Stimulated activated CD4-positive, alpha-beta T cell treated with anti-CD3 and anti-CD28 coated beads, Interleukin-4, amount 100 ng/mL, for 24 hours (primary cell): ENCODE results near the gene GALNT16.

ENCODE experiments used
- DNase-seq: peaks from one replicate; pipeline ENCODE4 v3.0.0-alpha.2; 2020

GALNT16 gene

DNA sequence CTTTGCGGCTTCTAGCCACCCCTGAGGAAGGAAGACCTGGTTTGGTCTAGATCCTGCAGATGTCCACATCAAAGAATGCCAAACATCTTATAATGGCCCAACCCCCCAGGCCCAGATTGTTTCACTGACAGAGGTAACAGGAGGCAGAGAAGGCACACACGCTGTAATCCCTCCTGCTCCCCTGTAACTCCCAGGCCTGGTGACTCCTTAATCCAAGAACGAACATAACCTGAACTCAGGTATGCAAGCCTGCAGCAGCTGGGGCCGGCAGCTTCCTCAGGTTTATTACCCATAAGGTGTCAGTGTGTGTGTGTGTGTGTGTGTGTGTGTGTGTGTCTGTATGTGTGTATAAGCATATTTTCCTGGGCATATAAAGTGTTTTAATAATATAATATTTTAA, 85.4 kb downstream of the GALNT16 start:
- no peak for DNase-seq

DNA sequence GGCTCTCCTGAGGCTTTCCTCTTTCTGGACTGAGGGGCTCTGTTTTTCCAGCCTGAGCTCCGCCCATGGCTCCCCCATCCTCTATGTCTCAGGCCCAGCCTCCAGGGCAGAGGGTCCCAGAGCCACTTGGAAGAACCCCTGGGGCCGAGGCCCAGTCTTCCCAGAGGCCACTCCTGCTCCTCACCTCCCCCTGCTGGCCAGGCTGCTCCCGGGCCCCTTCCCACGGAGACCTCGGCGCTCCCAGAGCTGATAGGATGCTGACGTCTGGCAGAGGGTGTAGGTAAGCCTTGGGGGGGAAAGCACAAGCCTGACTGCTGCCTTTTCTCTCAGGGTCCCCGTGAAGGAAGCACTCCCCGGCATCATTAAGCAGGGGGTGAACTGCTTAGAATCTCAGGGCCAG, 86.8 kb downstream of the GALNT16 start:
- no peak for DNase-seq

DNA sequence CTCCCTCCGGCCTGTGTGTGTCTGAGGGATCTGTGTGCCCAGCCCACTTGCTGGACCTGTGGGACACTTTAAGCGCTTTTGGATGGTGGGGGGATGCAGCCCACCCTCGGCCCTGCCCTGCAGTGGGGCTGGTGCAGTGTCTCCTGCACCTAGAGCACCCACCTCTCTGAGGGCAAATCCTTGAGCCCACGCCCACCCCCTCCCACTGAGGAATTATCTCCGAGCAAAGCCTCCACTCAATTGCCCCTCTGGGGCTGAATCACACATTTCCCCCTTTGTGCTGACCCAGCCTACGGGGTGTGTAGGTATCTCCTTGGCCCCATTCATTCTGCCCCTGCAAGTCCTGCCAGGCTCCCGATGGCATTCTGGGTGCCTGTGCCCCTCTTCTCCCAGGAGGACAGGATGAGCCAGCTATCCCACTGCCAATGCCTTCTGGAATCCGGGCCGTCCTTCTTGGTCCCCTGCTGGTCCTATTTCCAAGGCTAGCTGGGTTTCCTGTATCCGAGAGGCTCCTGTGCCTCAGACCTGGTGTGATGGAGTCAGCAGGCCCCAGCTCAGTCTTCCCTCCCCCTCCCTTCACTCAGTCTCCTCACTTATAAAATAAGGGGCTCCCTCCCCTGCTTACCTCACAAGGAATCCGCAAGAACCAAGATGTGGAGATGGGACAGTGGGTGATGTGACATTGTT, 89.3 kb downstream of the GALNT16 start:
- DNase-seq: no peak

DNA sequence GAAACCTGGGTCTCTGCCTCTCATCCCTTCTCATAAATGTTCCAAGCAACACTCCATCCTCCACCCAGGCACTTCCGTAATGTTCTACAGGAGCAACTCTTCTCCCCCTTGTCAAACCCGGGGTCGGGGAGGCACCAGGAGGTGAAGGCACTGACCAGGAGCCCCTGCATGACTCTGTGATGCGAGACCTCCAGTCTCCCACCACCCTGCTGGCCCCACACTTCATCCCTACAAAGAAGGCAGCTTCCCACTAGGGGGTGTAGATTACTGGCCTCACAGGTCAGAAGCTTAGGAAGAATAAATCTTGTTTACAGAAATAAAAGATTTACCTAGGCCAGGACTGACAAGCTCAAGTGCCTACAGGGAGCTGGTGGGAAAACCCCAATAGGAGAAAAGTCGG, 90.9 kb downstream of the GALNT16 start:
- DNase-seq: no peak

DNA sequence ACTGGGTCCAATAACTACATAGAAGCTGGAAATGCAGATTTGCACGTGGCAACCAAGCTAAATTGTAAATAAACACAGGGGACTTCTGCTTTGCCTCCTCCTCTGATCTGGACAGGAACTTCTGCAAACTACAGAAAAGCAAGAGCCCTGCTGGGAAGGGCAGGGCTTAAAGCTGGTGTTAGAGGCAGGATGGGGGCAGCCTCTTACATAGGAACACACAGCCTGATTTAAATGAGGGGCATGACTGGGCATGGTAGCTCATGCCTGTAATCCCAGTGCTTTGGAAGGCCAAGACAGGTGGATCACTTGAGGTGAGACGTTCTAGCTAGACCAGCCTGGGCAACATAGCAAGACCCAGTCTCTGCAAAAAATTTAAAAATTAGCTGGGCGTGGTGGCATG, 91.4 kb downstream of the GALNT16 start:
- no peak for DNase-seq

DNA sequence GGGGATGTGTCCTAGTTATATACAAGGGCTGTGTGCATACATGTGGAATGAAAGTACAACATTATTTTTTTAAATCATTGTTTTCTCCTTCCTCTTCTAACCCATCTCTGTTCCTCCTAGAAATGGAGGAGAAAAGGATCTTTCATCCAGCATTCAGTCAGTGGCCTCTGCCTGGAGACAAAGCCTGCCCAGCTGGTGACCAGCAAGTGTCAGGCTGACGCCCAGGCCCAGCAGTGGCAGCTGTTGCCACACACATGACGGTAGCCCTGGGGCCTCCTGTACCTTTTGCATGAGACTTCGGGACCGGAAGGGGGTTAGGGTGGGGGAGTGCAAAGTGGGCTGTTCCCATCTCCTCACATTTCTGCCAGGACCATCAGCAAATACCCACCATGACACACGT, 92.0 kb downstream of the GALNT16 start:
- no peak for DNase-seq

DNA sequence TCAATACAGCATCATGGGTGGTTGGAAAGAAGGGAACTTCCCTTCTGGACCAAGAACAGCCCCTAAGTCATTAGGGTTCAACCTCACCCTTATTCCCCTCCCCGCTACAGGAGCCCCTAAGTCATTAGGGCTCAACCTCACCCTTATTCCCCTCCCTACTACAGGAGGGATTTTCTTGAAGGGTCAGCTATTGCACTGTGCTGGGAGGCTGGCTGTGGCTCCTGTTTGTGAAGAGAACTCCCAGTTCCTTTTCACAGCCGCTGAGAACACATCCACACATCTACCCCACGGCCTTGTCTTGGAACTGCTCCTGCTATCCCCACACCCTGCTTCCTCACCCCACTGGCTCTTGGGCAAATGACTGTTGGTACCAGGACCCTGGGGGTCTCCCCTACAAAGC, 93.2 kb downstream of the GALNT16 start:
- DNase-seq: no peak

DNA sequence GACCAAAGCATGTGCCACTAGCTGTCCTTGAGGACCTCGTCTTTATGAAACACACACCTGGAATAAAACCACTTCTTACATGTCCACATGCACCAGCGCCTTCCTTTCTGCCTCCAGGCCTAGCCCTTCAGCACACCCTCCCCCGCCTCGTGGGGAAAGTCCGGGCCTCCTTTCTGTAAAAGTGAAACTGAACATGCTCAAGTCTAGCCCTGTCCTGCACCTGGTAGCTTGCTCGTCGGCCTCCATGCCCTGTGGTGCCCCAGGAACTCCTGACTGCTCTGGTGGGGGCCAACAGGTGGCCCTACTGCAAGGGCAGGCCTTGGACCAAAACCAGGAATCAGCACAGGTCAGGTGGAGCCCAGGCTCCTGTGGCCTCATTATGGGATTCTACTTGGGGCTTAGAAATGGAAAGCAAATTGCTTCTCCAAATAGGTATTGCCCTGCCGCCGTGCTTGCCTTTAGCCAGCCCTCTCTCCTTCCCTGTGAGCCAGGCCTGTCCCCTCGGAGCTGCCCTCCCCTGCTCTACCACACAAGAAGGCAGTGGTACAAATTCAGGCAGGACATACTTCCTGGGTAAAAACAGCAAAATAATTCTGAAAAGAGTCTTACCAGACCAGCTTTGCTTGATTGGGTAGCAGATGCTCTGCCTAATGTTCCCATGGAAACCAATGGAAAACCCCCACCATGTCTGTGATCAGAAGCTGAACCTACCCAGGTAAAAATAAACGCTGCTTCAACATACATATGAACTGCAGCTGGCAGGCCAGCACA, 94.6 kb downstream of the GALNT16 start:
- DNase-seq: peak; percentile 69

DNA sequence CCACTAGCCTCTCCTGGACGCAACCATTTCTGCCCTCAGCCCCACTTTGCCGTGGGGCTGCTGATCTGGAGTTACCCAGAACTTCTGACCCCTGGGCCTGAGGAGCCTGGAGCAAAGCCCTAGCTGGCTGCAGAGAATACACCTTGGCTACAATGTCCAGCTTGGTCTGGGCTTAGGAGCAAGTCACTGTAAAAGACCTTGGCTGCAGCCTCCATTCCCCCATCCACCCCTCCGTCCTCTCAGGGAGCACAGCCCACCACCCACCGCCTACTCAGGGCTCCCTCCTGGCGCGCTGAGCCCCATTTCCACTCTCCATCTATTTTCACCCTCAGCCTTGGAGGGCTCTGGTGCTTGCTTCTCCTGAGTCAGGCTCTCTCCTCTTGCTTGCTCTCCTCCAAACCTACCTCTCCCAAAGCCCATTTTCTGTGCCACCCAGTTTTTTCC, 95.2 kb downstream of the GALNT16 start:
- DNase-seq: no peak

DNA sequence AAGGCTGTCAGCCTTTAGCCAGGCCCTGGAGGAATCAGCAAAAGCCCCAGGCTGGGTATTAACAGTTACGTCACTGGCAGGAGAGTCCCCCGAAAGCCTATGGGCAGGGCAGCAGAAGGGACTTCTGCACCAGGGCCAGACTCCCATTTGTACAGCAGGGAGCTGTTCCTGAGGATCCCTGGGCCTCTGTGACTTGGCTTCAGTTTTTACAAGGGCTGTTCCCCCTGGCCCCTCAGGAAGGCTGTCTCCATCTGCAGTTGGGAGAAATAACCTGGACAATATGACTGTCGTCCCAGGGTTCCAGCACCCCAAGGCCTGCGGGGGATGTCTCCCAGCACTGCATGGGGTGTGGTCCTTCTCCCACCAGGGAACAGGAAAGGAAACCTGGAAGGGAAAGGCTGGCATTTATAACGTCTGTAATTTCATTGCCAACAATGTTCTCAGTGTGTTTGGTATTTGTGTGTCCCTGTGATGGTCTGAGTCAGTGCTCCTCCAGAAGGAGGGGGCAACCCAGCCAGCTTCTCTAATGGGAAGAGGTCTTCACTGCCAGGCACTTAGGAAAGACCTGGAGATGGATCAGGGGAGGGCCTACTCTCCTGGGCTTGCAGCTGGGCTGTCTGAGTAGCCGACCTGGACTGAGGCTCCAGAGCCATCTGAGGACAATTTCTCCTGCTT, 95.8 kb downstream of the GALNT16 start:
- no peak for DNase-seq

DNA sequence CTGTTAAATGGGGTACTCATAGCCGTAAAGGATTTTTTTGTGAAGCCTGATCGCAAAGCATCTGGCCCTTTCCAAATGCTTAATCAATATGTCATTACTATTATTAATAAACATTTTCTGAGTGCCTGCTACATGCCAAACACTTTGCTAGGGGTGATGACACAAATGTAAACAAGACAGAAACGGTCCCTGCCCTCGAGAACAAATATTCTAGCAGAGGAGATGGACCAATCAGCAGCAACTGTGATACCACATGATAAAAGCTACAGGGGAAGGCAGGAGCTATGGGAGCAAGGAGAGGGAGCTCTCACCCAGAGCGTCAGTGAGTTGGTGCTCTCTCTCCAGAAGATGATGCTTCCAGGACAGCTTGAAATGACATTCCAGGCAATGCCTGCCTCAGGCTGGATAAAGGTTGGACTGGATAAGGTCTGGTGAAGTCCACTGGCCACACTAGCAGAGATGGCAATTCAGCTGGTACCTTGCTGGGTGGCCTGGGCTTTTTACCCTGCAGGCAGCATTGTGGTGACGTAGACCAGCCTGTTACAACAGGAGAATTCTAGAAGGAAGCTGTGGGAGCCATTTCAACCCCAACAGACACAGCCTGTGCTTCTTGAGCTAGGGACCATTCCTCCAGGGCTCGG, 97.1 kb downstream of the GALNT16 start:
- DNase-seq: no peak

DNA sequence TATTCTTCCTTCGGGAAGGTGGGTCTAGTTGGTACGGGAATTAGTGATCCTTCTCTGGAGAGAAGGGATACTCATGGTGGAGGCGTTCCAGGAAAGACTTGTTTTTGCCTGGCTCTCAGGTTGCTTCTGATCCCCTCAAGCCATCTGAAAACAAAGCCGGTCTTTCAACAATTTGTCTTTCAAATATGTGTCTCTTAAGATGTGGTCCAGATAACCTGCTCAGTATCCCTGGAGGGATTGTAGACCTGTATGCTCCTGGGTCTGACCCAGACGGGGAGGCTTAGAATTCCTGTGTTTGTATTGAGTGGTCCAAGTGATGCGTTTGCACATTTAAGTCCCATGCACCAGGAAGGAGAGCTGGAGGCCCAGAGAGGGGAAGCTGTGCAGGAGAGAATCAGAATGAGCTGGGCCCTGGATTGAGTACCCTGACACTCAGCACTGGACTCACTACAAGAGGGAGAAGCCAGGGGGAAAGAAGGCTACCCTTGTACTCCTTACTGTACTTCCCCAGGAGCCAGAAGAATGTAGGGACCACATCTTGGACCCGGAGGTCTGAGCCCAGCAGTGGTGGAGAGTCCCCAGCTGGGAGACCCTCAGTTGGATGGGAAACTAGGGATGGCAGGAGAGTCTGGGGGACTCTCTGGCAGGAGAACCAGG, 97.7 kb downstream of the GALNT16 start:
- no peak for DNase-seq

DNA sequence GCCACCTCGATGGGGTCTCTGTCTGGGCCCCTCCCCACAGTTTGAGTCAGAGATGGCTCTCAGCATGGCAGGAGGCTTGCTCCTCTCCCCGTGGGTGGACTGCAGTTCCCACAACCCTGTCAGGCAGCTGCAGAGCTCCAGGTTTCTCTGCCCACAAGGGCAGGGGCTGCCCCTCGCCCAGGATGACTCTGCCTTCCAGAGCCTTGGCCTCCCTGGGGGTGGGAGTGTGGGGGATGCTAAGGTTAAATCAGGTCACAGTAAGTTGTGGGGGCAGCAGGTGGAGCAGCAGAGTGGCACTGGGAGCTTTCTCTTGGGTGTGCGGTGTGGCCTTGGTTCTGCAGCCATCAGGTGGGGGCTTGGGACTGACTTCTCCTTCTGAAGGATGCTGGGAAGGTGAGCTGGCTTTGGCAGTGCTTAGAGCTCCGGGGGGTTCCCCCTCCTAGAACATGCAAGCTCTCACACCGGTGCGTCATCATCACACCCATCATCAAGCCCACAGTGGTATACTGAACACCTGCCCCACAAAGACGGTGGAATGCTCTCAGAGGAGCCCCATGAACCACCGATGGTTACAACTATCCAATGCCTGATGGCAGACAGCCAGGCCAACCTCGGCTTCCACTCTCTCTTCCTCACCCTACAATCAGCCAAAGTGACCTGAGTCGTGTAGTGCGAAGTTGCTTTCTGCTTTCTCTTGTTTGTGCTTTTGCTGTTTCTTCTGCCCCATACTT, 98.4 kb downstream of the GALNT16 start:
- peak; percentile 46 for DNase-seq

DNA sequence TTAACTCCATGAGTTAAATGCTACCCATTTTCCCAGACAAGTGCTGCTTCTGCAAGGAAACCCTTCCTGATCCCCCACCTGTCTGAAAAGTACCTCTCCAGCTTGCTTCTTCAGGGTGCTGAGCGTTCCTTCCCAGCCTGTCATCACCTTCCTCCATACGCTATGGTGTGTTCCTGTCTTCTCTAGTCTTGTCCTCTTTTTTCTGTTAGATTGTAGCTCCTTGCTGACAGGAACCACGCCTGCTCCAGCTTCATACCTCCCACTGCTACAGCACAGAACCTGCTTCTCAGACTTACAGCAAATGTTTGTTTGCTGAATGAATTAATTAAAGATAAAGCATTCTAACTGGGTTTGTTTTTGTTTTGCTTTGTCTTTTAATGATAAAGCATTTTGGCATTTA, 99.0 kb downstream of the GALNT16 start:
- DNase-seq: no peak

DNA sequence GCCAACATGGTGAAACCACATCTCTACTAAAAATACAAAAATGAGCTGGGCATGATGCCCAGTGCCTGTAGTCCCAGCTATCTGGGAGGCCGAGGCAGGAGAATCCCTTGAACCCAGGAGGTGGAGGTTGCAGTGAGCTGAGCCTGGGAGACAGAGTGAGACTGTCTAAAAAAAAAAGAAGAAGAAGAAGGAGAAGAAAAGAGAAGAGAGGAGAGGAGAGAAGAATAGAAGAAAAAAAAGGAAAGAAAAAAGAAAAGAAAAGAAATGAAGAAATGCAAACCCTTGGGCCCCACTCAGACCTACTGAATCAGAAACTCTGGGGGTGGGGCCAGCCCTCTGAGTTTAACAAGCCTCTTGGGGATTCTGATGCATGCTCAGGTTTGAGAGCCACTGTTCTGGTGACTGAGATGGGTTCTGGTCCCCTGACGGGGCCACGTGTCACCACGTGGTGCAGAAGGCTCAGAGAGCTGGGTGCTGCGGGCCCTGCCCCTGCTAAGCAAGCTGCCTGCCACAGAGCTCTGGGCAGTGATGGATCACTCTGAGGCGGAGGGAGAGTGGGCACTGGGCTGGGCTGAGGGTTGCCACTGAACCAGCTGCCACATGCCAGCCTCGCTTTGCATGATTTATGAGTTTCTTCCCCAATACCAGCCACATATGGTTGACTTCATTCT, 100.6 kb downstream of the GALNT16 start:
- DNase-seq: no peak

DNA sequence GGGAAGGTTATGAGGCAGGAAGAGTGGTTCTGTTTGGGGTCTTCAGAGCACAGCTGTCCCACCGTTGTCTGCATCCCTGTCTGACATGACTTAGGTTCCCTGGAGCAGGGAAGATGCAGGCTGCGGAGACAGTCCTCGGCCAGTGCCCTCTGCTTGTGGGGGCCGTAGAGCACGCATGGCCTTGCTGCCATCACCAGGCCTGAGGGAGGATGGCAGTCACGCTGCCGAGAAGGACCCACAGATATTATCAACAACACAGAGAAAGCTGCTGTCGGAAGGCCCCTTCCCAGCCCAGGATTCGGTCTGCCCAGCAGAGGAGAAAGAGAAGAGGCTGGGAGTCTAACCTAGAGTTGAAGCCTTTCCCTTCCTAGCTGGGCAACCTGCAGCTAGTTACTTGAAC, 103.1 kb downstream of the GALNT16 start:
- no peak for DNase-seq

DNA sequence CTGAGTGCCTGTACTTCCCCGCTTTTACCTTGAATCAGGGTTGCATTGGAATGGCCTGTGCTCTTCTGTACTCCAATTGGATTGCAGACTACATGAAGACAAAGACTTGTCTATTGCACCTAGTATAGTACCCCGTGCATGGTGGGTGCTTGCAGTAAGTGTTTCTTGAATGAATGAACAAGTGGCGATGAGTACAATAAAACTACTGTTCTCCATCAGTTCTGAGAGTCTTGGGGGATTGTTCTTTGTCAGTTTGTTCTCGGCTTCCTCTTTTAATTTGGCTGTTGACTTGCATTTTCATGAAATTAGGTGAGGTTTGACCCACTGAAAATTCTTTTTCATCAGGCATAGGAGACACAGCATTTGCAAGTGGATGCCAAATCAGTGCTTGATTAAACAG, 104.0 kb downstream of the GALNT16 start:
- no peak for DNase-seq

DNA sequence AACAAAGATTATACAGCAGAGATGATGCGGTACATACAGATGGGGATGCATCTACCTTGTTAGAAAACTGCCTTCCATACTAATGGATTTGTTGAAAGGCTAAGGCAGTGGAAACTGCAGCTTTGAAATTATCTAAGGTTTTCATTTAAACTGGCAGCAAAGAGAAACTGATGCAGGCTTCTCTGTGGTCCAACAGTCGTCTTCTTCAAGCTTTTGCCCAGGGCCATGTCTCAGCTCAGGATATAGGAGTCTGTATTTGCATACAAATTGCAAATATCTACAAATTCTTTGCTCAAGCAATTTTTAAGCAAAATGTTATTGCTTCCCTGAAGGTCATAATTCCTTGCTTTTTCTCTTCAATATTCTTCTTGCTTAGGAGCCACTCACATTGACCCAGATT, 104.4 kb downstream of the GALNT16 start:
- DNase-seq: no peak

DNA sequence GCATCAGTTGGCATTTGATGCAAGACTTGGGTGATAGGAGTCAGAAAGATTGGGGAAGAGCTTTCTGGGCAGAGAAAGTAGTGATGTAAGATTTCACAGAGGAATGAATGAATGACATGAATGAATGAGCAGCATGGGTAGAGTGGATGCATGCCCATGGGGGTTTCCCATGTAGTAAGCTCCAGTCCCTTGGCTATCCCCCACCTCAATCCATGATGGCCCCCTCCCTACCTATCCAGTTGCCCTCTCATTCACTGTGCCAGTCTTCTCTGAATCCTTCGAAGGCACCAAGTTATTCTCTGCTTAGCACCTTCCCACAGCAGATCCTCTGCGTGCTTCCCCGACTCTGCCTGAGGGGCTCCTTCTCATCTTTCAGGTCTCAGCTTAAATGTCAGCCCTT, 106.1 kb downstream of the GALNT16 start:
- no peak for DNase-seq

DNA sequence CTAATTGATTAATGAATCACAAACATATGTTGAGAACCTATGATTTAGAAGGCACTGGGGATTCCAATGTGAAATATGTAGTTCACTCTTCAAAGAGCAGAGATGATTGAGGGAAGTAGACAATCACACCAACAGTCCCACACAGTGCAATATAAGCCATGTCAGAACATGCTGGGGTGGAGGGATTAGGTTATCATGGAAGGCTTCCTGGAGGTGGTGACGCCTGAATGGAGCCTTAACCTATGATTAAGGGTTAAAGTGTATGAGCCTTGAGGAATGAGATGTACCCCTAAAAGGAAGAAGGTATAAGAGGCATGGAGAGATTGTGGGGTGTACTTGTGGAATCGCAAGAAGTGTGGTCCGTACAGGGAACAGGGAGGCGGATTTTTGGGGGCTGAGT, 106.8 kb downstream of the GALNT16 start:
- no peak for DNase-seq

DNA sequence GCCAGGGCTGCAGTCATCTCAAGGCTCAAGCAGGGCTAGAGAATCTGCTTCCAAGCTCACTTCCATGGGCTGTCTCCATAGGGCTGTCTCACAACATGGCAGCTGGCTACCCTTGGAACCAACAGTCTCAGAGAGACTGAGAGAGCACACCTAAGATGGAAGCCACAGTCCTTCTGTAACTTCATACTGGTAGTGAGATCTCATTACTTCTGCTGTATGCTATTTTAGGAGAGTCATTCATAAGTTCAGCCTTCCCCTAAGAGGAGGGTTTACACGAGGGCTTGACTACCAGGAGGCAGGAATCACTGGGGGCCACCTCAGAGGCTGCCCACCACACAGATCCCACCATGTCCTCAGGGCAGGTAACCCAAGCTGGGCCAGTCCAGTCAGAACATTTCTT, 108.4 kb downstream of the GALNT16 start:
- DNase-seq: no peak

DNA sequence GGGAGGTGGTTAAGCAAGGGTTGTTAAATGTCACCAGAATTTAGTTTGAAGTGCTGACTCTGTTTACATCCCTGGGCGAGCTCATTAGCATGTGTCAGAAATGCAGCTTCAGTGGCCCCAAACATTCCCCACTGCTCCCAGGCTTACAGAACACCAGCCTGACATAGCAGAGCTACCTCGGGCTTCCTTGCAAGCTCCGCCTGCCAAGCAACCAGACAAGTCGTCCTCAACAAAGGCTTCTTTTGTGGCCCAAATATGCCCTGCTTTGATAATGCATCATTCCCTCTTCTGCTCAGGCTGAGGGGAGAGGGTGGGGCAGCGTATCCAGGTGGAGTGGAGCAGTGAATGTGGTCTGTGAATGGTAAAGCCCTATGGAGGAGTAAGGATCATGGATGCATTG, 110.1 kb downstream of the GALNT16 start:
- DNase-seq: no peak
